ENCODE measurements around the gene FAM227A. TPM values are rescaled to one million over a fixed set of nuclear protein-coding genes. Genes with fewer than 3 reads are reported as not detected.

Gene FAM227A
- polyA plus RNA-seq, 1 experiment: 1.4 TPM

DNA sequence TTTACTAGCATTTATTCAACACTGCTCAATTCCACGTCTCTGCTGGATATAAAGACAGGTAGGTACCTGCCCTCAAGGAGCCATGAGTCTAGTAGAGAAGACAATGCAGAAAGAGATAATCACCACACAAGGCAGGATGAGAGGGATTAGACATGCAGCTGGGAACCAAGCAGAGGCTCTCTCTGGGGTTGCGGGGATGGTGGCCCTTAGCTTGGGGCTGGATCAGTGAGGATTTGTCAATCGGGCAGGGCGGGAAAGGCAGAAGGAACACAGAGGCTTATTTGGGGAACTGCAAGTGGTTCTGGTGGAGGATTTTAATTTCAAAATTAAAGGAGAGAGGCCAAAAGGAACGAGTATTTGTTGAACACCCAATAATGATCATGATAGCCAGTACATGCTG lies 77.7 kb downstream of the FAM227A start:
- Histone ChIP-seq H3K27ac (ENCODE audit: low read depth, low read length) (no peak overlapping the region), H3K27me3 (ENCODE audit: control insufficient read depth, insufficient read depth, low read length) (no peaks in the 10 kb centered on the region), H3K9me3 (ENCODE audit: control insufficient read depth, insufficient read depth, low read length) (no peaks in the 10 kb centered on the region), H3K4me3 (ENCODE audit: low read depth, low read length) (no peak overlapping the region)
- POLR2A ChIA-PET: no interaction called here
- TF ChIP-seq, protein P1, sequence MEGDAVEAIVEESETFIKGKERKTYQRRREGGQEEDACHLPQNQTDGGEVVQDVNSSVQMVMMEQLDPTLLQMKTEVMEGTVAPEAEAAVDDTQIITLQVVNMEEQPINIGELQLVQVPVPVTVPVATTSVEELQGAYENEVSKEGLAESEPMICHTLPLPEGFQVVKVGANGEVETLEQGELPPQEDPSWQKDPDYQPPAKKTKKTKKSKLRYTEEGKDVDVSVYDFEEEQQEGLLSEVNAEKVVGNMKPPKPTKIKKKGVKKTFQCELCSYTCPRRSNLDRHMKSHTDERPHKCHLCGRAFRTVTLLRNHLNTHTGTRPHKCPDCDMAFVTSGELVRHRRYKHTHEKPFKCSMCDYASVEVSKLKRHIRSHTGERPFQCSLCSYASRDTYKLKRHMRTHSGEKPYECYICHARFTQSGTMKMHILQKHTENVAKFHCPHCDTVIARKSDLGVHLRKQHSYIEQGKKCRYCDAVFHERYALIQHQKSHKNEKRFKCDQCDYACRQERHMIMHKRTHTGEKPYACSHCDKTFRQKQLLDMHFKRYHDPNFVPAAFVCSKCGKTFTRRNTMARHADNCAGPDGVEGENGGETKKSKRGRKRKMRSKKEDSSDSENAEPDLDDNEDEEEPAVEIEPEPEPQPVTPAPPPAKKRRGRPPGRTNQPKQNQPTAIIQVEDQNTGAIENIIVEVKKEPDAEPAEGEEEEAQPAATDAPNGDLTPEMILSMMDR (IDR thresholded peaks at IDR 0.05; ENCODE audit: low read depth, low read length): no peak
- no peak for DNase-seq (ENCODE audit: low read depth, low spot score)
- CTCF ChIA-PET: no interaction called here

DNA sequence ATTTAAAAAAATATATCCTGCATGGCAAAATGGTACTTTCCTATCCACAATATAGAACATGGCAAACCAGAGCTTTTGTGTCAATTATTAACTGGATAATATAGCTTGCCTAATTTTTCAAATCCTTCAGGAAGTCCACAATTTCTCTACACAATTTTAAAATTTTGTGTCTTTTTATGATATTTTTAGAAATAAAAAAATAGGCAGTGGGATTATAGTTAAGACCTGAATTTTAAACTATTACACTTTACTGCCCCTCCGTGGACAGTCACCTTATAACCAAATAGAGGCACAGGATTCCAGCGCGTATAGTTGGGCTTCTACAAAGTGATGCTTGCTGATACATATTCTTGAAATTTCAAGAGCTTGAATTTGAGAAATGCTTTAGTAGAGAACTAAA lies 84.1 kb downstream of the FAM227A start:
- Histone ChIP-seq H3K27ac (ENCODE audit: low read depth, low read length) (no peak overlapping the region), H3K27me3 (ENCODE audit: control insufficient read depth, insufficient read depth, low read length) (peaks cover 2% of the 10 kb centered on the region), H3K4me3 (ENCODE audit: low read depth, low read length) (no peak overlapping the region), H3K9me3 (ENCODE audit: control insufficient read depth, insufficient read depth, low read length) (no peaks in the 10 kb centered on the region; the same call in 1 of the 2 replicates)
- DNase-seq (ENCODE audit: low read depth, low spot score): no peak
- TF ChIP-seq, protein P1 (IDR thresholded peaks at IDR 0.05; ENCODE audit: low read depth, low read length): peak; percentile 55
- ChIA-PET POLR2A (no interaction called here), CTCF (interaction anchor here (0.5 to 3.2 kb wide), 27 partner anchors 8 to 521 kb away, joined by 3 to 23 read pairs (median 4); no protein-coding TSS in a partner anchor)

DNA sequence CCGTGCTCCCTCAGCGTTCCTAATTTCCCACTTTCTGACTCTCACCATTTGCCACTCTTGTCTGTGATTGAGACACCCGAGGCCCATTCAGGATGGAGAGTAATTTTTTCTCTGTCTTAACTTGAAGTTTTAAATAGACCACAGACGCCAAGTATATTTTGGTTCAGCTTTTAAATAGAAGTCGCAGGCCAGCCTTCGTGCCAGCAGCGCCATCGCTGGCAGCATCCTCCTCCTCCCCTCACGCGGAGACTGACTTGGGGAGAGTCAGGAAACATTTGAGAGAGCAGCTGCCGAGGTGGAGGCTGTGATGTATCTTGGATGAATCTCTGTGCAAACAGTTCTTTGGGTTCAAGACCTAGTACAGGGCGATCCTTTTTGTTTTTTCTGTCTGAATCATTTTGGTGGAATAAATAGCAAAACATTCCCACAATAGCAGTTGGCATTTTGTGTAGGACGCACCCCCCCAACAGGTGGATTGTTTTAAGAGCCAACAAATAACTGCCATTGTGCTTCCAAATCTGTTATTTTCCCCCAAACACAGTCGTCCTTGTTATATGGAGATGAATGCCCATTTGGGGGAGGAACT lies 85.3 kb downstream of the FAM227A start:
- H3K27ac ChIP-seq (ENCODE audit: low read depth, low read length): peak overlapping the region; percentile 13
- DNase-seq (ENCODE audit: low read depth, low spot score): no peak

DNA sequence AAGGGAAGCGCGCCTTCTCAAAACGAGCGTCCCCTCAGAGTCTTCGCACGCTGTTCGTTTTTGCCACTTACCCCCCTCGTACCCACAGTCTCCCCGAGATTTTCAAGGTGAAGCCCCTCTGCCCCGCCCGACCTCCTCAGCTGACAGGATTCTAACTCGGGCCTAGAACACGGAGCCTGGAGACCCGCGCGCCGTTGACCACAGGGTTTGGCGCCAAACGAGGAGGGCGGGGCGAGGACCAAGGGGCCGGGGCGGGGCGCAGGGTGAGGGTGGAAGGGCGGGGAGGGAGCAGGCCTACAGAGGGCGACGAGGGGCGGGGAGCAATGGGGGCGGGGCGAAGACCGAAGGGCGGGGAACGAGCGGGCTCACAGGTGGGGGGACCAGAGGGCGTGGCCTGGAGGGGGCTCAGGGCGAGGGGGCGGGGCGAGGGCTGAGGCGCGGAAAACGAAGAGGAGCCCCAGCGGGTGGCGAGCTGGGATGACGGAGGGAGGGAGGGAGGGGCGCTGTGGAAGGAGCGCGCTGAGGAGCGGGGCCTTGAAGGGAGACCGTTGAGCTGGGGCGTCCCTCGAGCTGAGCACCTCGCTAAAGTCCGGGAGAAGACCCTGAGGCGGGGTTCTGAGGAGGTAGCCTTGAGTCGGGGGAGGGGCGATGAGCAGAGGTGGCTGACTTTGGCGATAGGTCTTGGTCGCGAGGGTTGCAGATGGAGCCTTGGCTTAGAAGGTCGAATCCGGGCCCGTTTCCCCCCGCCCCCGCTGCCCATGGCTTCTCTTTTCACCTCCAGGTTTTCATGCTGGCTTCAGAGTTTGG lies 86.0 kb downstream of the FAM227A start, which contains the start of gene DMC1:
Gene DMC1 (minus strand): TSS at position 212 of the 807 bp plus-strand sequence. CDS start 1,927 bp downstream, outside the sequence.
- peak within 1 kb of the TSS; percentile 76 for H3K4me3 ChIP-seq (ENCODE audit: low read depth, low read length)
- TF ChIP-seq, protein P1 (IDR thresholded peaks at IDR 0.05; ENCODE audit: low read depth, low read length): no peak
- H3K9me3 ChIP-seq (ENCODE audit: control insufficient read depth, insufficient read depth, low read length): no peaks in the 10 kb centered on the region; the same call in 1 of the 2 replicates
- POLR2A ChIA-PET: interaction anchor here (0.5 kb wide), 1 partner anchor 93 kb away, joined by 4 read pairs; no protein-coding TSS in a partner anchor
- CTCF ChIA-PET: interaction anchor here (0.7 to 3.2 kb wide), 4 partner anchors 82 to 1281 kb away, joined by 4 to 23 read pairs (median 8); no protein-coding TSS in a partner anchor
- H3K27me3 ChIP-seq (ENCODE audit: control insufficient read depth, insufficient read depth, low read length): peaks cover 2% of the 10 kb centered on the region
- H3K27ac ChIP-seq (ENCODE audit: low read depth, low read length): peak within 1 kb of the TSS; percentile 13
- no peak for DNase-seq (ENCODE audit: low read depth, low spot score)

More for the DNA sequence above, 85.3 kb downstream of the FAM227A start:
- CTCF ChIA-PET: interaction anchor here (1.0 to 3.2 kb wide), 3 partner anchors 82 to 518 kb away, joined by 4 to 23 read pairs (median 5); no protein-coding TSS in a partner anchor
- TF ChIP-seq, protein P1 (IDR thresholded peaks at IDR 0.05; ENCODE audit: low read depth, low read length): 0 out of 2 replicates have a peak, but pooled peaks have one; percentile 6
- POLR2A ChIA-PET: interaction anchor here (0.5 kb wide), 1 partner anchor 94 kb away, joined by 4 read pairs; no protein-coding TSS in a partner anchor
- peaks cover 2% of the 10 kb centered on the region for H3K27me3 ChIP-seq (ENCODE audit: control insufficient read depth, insufficient read depth, low read length)
- peak overlapping the region; percentile 76 for H3K4me3 ChIP-seq (ENCODE audit: low read depth, low read length)
- H3K9me3 ChIP-seq (ENCODE audit: control insufficient read depth, insufficient read depth, low read length): no peaks in the 10 kb centered on the region; the same call in 1 of the 2 replicates

Measured in AG04450 (cell line).